Smooth muscle cell (in vitro differentiated cells): Measurements from ENCODE around the gene IMPG1. TPM values are rescaled to one million over a fixed set of nuclear protein-coding genes. Genes with fewer than 3 reads are reported as not detected.

Experiments used
- DNase-seq: peaks from one replicate; lab custom pipeline; 2025; ENCODE audit not compliant: unreplicated experiment; lab: John Stamatoyannopoulos, UW
- H2AFZ ChIP-seq: fragments of 200-600 bp; sonication (generic); 2 replicates; pipeline ENCODE4 v1.6.0; 2016; ENCODE audit warnings: antibody characterized with exemption, low read depth, mild to moderate bottlenecking
- H3F3A ChIP-seq: fragments of 200-600 bp; sonication (generic); 2 replicates; pipeline ENCODE4 v1.6.0; 2017; ENCODE audit warnings: antibody characterized with exemption, low read depth
- H3K27ac ChIP-seq: fragments of 200-600 bp; sonication (generic); 2 replicates; pipeline ENCODE4 v1.5.1; 2016; ENCODE audit warnings: low read depth, mild to moderate bottlenecking
- H3K27me3 ChIP-seq: fragments of 200-600 bp; sonication (generic); 2 replicates; pipeline ENCODE4 v1.6.1; 2016; ENCODE audit warnings: low read depth, mild to moderate bottlenecking
- H3K36me3 ChIP-seq: fragments of 200-600 bp; sonication (generic); 2 replicates; pipeline ENCODE4 v1.5.1; 2016; ENCODE audit warnings: low read depth
- H3K4me1 ChIP-seq: fragments of 200-600 bp; sonication (generic); 2 replicates; pipeline ENCODE4 v1.5.1; 2016; ENCODE audit warnings: low read depth
- H3K4me2 ChIP-seq: fragments of 200-600 bp; sonication (generic); 2 replicates; pipeline ENCODE4 v1.6.0; 2016; ENCODE audit warnings: mild to moderate bottlenecking
- H3K4me3 ChIP-seq: fragments of 200-600 bp; sonication (generic); 2 replicates; pipeline ENCODE4 v1.5.1; 2016; ENCODE audit warnings: mild to moderate bottlenecking
- H3K79me2 ChIP-seq: fragments of 200-600 bp; sonication (generic); 2 replicates; pipeline ENCODE4 v1.6.0; 2016; ENCODE audit warnings: low read depth, mild to moderate bottlenecking
- H3K9ac ChIP-seq: fragments of 200-600 bp; sonication (generic); 2 replicates; pipeline ENCODE4 v1.6.0; 2016; ENCODE audit warnings: low read depth
- H3K9me3 ChIP-seq: fragments of 200-600 bp; sonication (generic); replicated peaks from 2 replicates; pipeline ENCODE4 v1.5.1; 2016; ENCODE audit warnings: low read depth
- H4K20me1 ChIP-seq: fragments of 200-600 bp; sonication (generic); 2 replicates; pipeline ENCODE4 v1.6.0; 2016; ENCODE audit warnings: low read depth
- CTCF ChIP-seq: fragments of 200-600 bp; sonication (generic); IDR thresholded peaks from 2 replicates; pipeline ENCODE4 v1.5.1; 2017; ENCODE audit warnings: borderline replicate concordance, mild to moderate bottlenecking, antibody characterized with exemption; ENCODE audit not compliant: insufficient read depth, poor library complexity, severe bottlenecking
- WGBS: methylation state at CpG from one replicate; pipeline ENCODE4 v1.1.7; 2016; ENCODE audit warnings: low lambda C conversion rate; 5-methylcytosine and 5-hydroxymethylcytosine counted together
- polyA plus RNA-seq: library from polyadenylated mRNA; unstranded; fragments of >200 nt; fragmentation: Nextera tagmentation; extraction: Ambion mirVana; gene quantifications from 2 replicates; pipeline ENCODE4 v1.2.1, GENCODE V29; 2016
- total RNA-seq: library from RNA; depleted of rRNA; stranded (reverse); fragments of >200 nt; gene quantifications from 2 replicates; pipeline ENCODE4 v1.2.3, GENCODE V29; 2014

The IMPG1 gene
- total and polyA plus RNA-seq, 2 experiments from 2014 or later = not detected

- H3K79me2 ChIP-seq = no peaks in the 10 kb centered on the region
- 91% methylated on average over 2 of the region's 2 CpGs for WGBS
- no peaks in the 10 kb centered on the region for H3K9me3 ChIP-seq
- no peak overlapping the region for H3K9ac ChIP-seq
- H3K4me2 ChIP-seq = no peak overlapping the region
- no peaks in the 10 kb centered on the region for H3K4me1 ChIP-seq
- H3K27ac ChIP-seq = no peak overlapping the region
- no peaks in the 10 kb centered on the region for H3F3A ChIP-seq
- no peaks in the 10 kb centered on the region for H4K20me1 ChIP-seq
- H2AFZ ChIP-seq = no peak overlapping the region
- no peak overlapping the region for H3K4me3 ChIP-seq
- no peak for DNase-seq
- TF ChIP-seq CTCF = no peak
- H3K36me3 ChIP-seq = no peaks in the 10 kb centered on the region
- no peaks in the 10 kb centered on the region for H3K27me3 ChIP-seq
Measured at GRCh38 chr6:75970093-75970492, 102.4 kb downstream of the IMPG1 start.

GRCh38 chr6:75968143-75968542 is 104.3 kb downstream of the IMPG1 start:
- H3K4me3 ChIP-seq = no peak overlapping the region
- TF ChIP-seq CTCF = no peak
- H3K9ac ChIP-seq = no peak overlapping the region
- no peaks in the 10 kb centered on the region for H3F3A ChIP-seq
- no peak overlapping the region for H2AFZ ChIP-seq
- H3K27me3 ChIP-seq = no peaks in the 10 kb centered on the region
- no peak overlapping the region for H3K27ac ChIP-seq
- no peaks in the 10 kb centered on the region for H3K36me3 ChIP-seq
- H4K20me1 ChIP-seq = no peaks in the 10 kb centered on the region
- H3K4me1 ChIP-seq = no peaks in the 10 kb centered on the region
- H3K79me2 ChIP-seq = no peaks in the 10 kb centered on the region
- H3K9me3 ChIP-seq = no peaks in the 10 kb centered on the region
- DNase-seq = no peak
- no peak overlapping the region for H3K4me2 ChIP-seq

- H2AFZ ChIP-seq = no peak overlapping the region
- no peaks in the 10 kb centered on the region for H3K36me3 ChIP-seq
- no peak overlapping the region for H3K9ac ChIP-seq
- no peak overlapping the region for H3K4me3 ChIP-seq
- 94% methylated on average over 1 of the region's 1 CpG for WGBS
- no peak overlapping the region for H3K4me2 ChIP-seq
- H3K9me3 ChIP-seq = no peaks in the 10 kb centered on the region
- no peaks in the 10 kb centered on the region for H3F3A ChIP-seq
- no peak overlapping the region for H3K27ac ChIP-seq
- no peaks in the 10 kb centered on the region for H3K79me2 ChIP-seq
- no peaks in the 10 kb centered on the region for H3K27me3 ChIP-seq
- no peak for DNase-seq
- TF ChIP-seq CTCF = no peak
- no peaks in the 10 kb centered on the region for H3K4me1 ChIP-seq
- no peaks in the 10 kb centered on the region for H4K20me1 ChIP-seq
Measured at GRCh38 chr6:75963569-75963968, 108.9 kb downstream of the IMPG1 start.

- DNase-seq = no peak
- H3K79me2 ChIP-seq = no peaks in the 10 kb centered on the region
- peak overlapping the region; percentile 48 for H3K27ac ChIP-seq
Measured at GRCh38 chr6:75952128-75952527, 120.3 kb downstream of the IMPG1 start.

More at GRCh38 chr6:75952128-75952527, 120.3 kb downstream of the IMPG1 start:
- H4K20me1 ChIP-seq = no peaks in the 10 kb centered on the region
- peak overlapping the region; percentile 12 for H3K4me2 ChIP-seq
- no peak overlapping the region for H3K9ac ChIP-seq
- 48% methylated on average over 3 of the region's 3 CpGs for WGBS
- no peak overlapping the region for H2AFZ ChIP-seq
- H3K9me3 ChIP-seq = no peaks in the 10 kb centered on the region
- H3F3A ChIP-seq = no peaks in the 10 kb centered on the region
- H3K4me1 ChIP-seq = no peaks in the 10 kb centered on the region
- no peaks in the 10 kb centered on the region for H3K36me3 ChIP-seq
- H3K27me3 ChIP-seq = no peaks in the 10 kb centered on the region
- no peak for TF ChIP-seq CTCF
- H3K4me3 ChIP-seq = no peak overlapping the region
